Stimulated activated CD8-positive, alpha-beta memory T cell treated with anti-CD3 and anti-CD28 coated beads, Interleukin-2, amount 100 ng/mL, for 1 hour (primary cell): ENCODE results near the gene HS2ST1.
"Not testable (repeated sequence)": the region's sequence is repeated elsewhere in the genome, so short reads cannot be mapped to it uniquely, and the experiment has no call there.

Experiments
- DNase-seq, 2 donors: peaks; one replicate each; pipeline ENCODE4 v3.0.0-alpha.2; 2020; ENCODE audit warnings: low read depth in 2 of 2

The HS2ST1 gene

GRCh38 chr1:87017998-87018672 is 103.7 kb downstream of the HS2ST1 start:
- no peak for DNase-seq

GRCh38 chr1:87023326-87023725 is 108.9 kb downstream of the HS2ST1 start:
- no peak for DNase-seq

GRCh38 chr1:87024936-87025540 is 110.6 kb downstream of the HS2ST1 start:
- DNase-seq = no peak

GRCh38 chr1:87027561-87027960 is 113.1 kb downstream of the HS2ST1 start:
- not testable (repeated sequence) for DNase-seq

- DNase-seq = no peak
Measured at GRCh38 chr1:87028576-87028975, 114.1 kb downstream of the HS2ST1 start.

- DNase-seq = no peak
Measured at GRCh38 chr1:87030740-87031690, 116.6 kb downstream of the HS2ST1 start.

- DNase-seq = no peak
Measured at GRCh38 chr1:87034351-87034750, 119.9 kb downstream of the HS2ST1 start.

- DNase-seq = no peak
Measured at GRCh38 chr1:87039096-87039495, 124.7 kb downstream of the HS2ST1 start.

GRCh38 chr1:87042111-87042811 is 127.8 kb downstream of the HS2ST1 start:
- no peak for DNase-seq

- no peak for DNase-seq
Measured at GRCh38 chr1:87044424-87044823, 130.0 kb downstream of the HS2ST1 start.

GRCh38 chr1:87044840-87045239 is 130.4 kb downstream of the HS2ST1 start:
- DNase-seq = no peak

GRCh38 chr1:87045761-87046304 is 131.4 kb downstream of the HS2ST1 start:
- DNase-seq = no peak

- no peak for DNase-seq
Measured at GRCh38 chr1:87046951-87047350, 132.5 kb downstream of the HS2ST1 start.

- DNase-seq = no peak
Measured at GRCh38 chr1:87048237-87048636, 133.8 kb downstream of the HS2ST1 start.

GRCh38 chr1:87051965-87052364 is 137.5 kb downstream of the HS2ST1 start:
- no peak for DNase-seq

- no peak for DNase-seq
Measured at GRCh38 chr1:87052400-87052799, 138.0 kb downstream of the HS2ST1 start.

GRCh38 chr1:87052961-87053360 is 138.5 kb downstream of the HS2ST1 start:
- DNase-seq = no peak

- DNase-seq = no peak
Measured at GRCh38 chr1:87053446-87053845, 139.0 kb downstream of the HS2ST1 start.

- DNase-seq = no peak
Measured at GRCh38 chr1:87056974-87057373, 142.5 kb downstream of the HS2ST1 start.

- DNase-seq = no peak
Measured at GRCh38 chr1:87058343-87058649, 143.9 kb downstream of the HS2ST1 start.

- no peak for DNase-seq
Measured at GRCh38 chr1:87061742-87062156, 147.3 kb downstream of the HS2ST1 start.

GRCh38 chr1:87062687-87063086 is 148.3 kb downstream of the HS2ST1 start:
- no peak for DNase-seq
